Testis (tissue), 3 donors: ENCODE results near the gene KPTN. TPM values are rescaled to one million over a fixed set of nuclear protein-coding genes. Genes with fewer than 3 reads are reported as not detected.

Experiments
- DNase-seq: peaks from one replicate; pipeline ENCODE4 v3.0.0-alpha.2; 2019
- H3K27ac ChIP-seq, 2 donors: fragments of 200-600 bp; sonication (generic); one replicate each; pipeline ENCODE4 v1.5.1; 2019
- H3K27me3 ChIP-seq: fragments of 200-600 bp; sonication (generic); one replicate; pipeline ENCODE4 v1.5.1; 2019
- H3K36me3 ChIP-seq: fragments of 200-600 bp; sonication (generic); one replicate; pipeline ENCODE4 v1.5.1; 2017; ENCODE audit warnings: low read depth; ENCODE audit errors: missing control alignments
- H3K4me1 ChIP-seq: fragments of 200-600 bp; sonication (generic); one replicate; pipeline ENCODE4 v1.5.1; 2019
- H3K4me3 ChIP-seq, 2 donors: fragments of 200-600 bp; sonication (generic); one replicate each; pipeline ENCODE4 v1.5.1; 2017 to 2019
- H3K9me3 ChIP-seq: fragments of 200-600 bp; sonication (generic); one replicate; pipeline ENCODE4 v1.5.1; 2017
- POLR2A ChIP-seq: fragments of 450-650 bp; IDR thresholded peaks from one replicate; pipeline ENCODE4 v1.6.1; 2017; ENCODE audit warnings: antibody characterized with exemption, mild to moderate bottlenecking, moderate library complexity
- WGBS, 2 donors: methylation state at CpG; one replicate each; pipeline ENCODE4 v1.1.5; 2018; 5-methylcytosine and 5-hydroxymethylcytosine counted together
- intact Hi-C: fragments of 100-400 bp; cut with DNase I; formaldehyde crosslinking; loops from one replicate; pipeline ENCODE4 v1.15.1; 2023; ENCODE audit warnings: low total_unique reads
- polyA plus RNA-seq: library from polyadenylated mRNA; stranded (reverse); fragments of 350-450 nt; fragmentation: Illumina TruSeq; extraction: RNeasy Lipid Tissue Mini Kit (QIAGEN cat#74804); gene quantifications from one replicate; pipeline ENCODE4 v1.2.3, GENCODE V29; 2014; ENCODE audit warnings: low read depth, low replicate concordance; ENCODE audit not compliant: insufficient read depth
- total RNA-seq, 2 donors: library from RNA; depleted of rRNA; stranded (reverse); fragments of >200 nt; gene quantifications; one replicate each; pipeline ENCODE4 v1.2.3, GENCODE V29; 2016
- TF ChIP-seq, protein P1 (sequence below), 3 experiments: fragments of 450-650 bp in 2 of 3; fragments of 200-600 bp in 1 of 3; sonication (generic) in 1 of 3; IDR thresholded peaks; one replicate each; pipeline ENCODE4 v1.5.1; 2016 to 2019; ENCODE audit warnings: antibody characterized with exemption in 3 of 3, mild to moderate bottlenecking in 2 of 3, moderate library complexity in 1 of 3

KPTN gene
- total and polyA plus RNA-seq, 3 donors from 2014 or later: 12.9 to 30.0 (median 13.5) TPM

DNA sequence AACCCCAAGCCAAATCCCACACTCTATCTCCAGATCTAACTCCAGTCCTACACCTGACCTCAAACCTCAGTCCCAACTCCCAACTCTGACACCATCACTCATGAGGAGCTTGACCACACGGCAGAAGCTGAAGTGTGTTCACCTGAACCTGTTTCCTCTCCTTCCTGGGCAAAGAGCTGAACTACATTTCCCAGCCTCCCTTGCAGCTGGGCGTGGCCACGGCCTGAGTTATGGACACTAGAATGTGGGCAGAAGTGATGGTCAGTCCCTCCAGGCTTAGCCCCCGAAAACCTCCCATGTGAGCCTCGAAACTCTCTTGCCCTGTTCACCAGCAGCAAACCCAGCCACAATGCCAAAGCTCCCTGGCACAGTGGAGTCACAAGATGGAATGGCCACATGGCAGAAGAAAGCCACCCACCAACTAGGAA, 45.2 kb downstream of the KPTN start:
- TF ChIP-seq POLR2A: no peak
- TF ChIP-seq, protein P1, sequence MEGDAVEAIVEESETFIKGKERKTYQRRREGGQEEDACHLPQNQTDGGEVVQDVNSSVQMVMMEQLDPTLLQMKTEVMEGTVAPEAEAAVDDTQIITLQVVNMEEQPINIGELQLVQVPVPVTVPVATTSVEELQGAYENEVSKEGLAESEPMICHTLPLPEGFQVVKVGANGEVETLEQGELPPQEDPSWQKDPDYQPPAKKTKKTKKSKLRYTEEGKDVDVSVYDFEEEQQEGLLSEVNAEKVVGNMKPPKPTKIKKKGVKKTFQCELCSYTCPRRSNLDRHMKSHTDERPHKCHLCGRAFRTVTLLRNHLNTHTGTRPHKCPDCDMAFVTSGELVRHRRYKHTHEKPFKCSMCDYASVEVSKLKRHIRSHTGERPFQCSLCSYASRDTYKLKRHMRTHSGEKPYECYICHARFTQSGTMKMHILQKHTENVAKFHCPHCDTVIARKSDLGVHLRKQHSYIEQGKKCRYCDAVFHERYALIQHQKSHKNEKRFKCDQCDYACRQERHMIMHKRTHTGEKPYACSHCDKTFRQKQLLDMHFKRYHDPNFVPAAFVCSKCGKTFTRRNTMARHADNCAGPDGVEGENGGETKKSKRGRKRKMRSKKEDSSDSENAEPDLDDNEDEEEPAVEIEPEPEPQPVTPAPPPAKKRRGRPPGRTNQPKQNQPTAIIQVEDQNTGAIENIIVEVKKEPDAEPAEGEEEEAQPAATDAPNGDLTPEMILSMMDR (IDR thresholded peaks at IDR 0.05): no peak
- 42 to 59% methylated on average over 5 of the region's 5 CpGs for WGBS, 2 donors
- Histone ChIP-seq H3K27me3 (no peaks in the 10 kb centered on the region), H3K27ac (no peak overlapping the region), H3K4me3 (no peak overlapping the region), H3K36me3 (no peaks in the 10 kb centered on the region), H3K4me1 (no peaks in the 10 kb centered on the region), H3K9me3 (no peaks in the 10 kb centered on the region)
- DNase-seq: no peak
- intact Hi-C loops: loop anchor here (5.0 to 10.0 kb wide), 2 partner anchors 76 to 258 kb away; partner anchors contain the start of gene NAPA

- intact Hi-C loops: loop anchor here (5.0 to 10.0 kb wide), 2 partner anchors 77 to 260 kb away; partner anchors contain the start of gene NAPA
- no peaks in the 10 kb centered on the region for H3K4me1 ChIP-seq
- no peaks in the 10 kb centered on the region for H3K36me3 ChIP-seq
- no peak for TF ChIP-seq POLR2A
- TF ChIP-seq, protein P1 (IDR thresholded peaks at IDR 0.05): no peak
- 41 to 48% methylated on average over 10 to 12 of the region's 12 CpGs for WGBS, 2 donors
- H3K27ac ChIP-seq: no peak overlapping the region
- H3K4me3 ChIP-seq: no peak overlapping the region
- no peaks in the 10 kb centered on the region for H3K9me3 ChIP-seq
- no peaks in the 10 kb centered on the region for H3K27me3 ChIP-seq
- DNase-seq: no peak
Measured at GRCh38 chr19:47437500-47437899, 46.5 kb downstream of the KPTN start.

DNA sequence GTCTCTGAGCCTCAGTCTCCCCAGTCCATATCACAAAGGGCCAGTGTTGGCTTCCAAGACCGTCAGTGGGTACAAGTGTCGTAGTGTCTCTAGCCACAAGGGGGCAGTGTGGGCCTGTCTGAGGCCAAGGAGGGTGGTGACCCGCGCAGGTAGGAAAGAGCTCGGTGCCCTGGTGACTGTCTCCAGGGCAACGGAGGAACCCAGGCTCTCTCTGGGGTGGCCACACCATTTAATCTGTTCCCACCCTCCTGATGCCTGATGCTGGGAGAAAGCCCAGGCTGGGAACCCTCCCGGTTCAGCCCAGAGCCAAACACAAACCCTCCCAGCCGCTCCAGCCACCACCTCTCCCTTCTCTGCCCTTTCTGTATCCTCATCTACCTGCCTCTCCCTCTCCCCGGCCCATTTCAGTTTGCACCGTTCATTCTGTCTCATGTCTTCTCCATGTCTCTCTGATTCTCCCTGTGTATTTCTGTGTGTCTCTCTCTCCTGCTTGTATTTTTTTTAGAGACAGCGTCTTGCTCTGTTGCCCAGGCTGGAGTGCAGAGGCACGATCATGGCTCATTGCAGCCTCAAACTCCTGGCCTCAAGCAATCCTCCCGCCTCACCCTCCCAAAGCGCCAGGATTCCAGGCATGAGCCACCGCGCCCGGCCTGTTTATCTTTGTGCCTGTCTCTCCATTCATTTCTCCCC, 47.2 kb downstream of the KPTN start:
- TF ChIP-seq, protein P1 (IDR thresholded peaks at IDR 0.05): peak; percentile 74 to 89 (median 76)
- TF ChIP-seq POLR2A: no peak
- Histone ChIP-seq H3K27ac (no peak overlapping the region), H3K36me3 (no peaks in the 10 kb centered on the region), H3K4me1 (no peaks in the 10 kb centered on the region), H3K9me3 (no peaks in the 10 kb centered on the region), H3K4me3 (no peak overlapping the region), H3K27me3 (no peaks in the 10 kb centered on the region)
- DNase-seq: peak; percentile 87
- WGBS, 2 donors: 43 to 46% methylated on average over 17 of the region's 17 CpGs
- intact Hi-C loops: loop anchor here (5.0 to 10.0 kb wide), 2 partner anchors 78 to 260 kb away; partner anchors contain the start of gene NAPA

DNA sequence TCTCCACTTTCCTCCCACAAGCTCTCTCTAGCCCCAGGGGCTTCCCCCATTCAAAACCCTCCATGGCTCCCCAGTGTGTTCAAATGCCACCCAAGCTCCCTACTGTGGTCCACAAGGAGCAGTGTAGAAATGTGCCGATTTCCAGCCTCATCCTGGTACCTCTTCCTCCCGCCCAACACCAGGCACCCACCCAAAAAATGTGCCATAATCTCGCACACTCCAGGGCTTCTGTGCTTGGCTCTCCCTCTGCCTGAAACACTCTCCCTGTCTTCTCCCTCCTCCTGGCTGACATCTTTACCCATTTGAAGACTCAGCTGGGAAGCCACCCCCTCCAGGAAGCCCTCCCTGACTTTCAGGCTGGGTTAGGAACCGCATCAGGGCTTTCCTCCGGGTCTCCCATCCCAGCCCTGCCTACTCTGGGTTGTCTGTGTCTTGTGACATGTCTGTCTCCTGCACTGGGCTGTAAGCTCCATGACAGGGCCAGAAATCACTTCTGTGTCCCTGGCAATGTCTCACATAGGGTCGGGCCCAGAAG, 48.1 kb downstream of the KPTN start:
- H3K36me3 ChIP-seq: no peaks in the 10 kb centered on the region
- intact Hi-C loops: loop anchor here (5.0 to 10.0 kb wide), 2 partner anchors 79 to 261 kb away; partner anchors contain the start of gene NAPA
- H3K9me3 ChIP-seq: no peaks in the 10 kb centered on the region

More for the DNA sequence above, 48.1 kb downstream of the KPTN start:
- Histone ChIP-seq H3K27ac (no peak overlapping the region), H3K4me3 (no peak overlapping the region), H3K4me1 (no peaks in the 10 kb centered on the region), H3K27me3 (no peaks in the 10 kb centered on the region)
- no peak for DNase-seq
- TF ChIP-seq, protein P1 (IDR thresholded peaks at IDR 0.05): no peak
- no peak for TF ChIP-seq POLR2A
- 76 to 86% methylated on average over 6 of the region's 6 CpGs for WGBS, 2 donors
